Measurements from ENCODE around the gene SNRPA. TPM values are rescaled to one million over a fixed set of nuclear protein-coding genes. Genes with fewer than 3 reads are reported as not detected.

SNRPA gene
- total RNA-seq, 2 experiments from 2014 or later = 214 to 315 TPM

GRCh38 chr19:40785526-40785925 is 34.5 kb downstream of the SNRPA start:
- Histone ChIP-seq H3K9me2 (ENCODE audit: insufficient read depth, low read length) (no peaks in the 10 kb centered on the region), H4K20me1 (ENCODE audit: insufficient read depth, low read length) (no peaks in the 10 kb centered on the region), H3K27ac (ENCODE audit: low read depth, low read length, poor library complexity, severe bottlenecking) (no peak overlapping the region), H3K9me3 (ENCODE audit: low read length) (no peaks in the 10 kb centered on the region), H3K4me3 (ENCODE audit: low read depth, low read length, poor library complexity, severe bottlenecking) (no peak overlapping the region), H3K79me2 (ENCODE audit: insufficient read depth, low read depth, low read length) (no peaks in the 10 kb centered on the region), H3K36me3 (ENCODE audit: insufficient read depth, low read length) (peaks cover 8% of the 10 kb centered on the region), H3K4me1 (ENCODE audit: insufficient read depth, low read length, poor library complexity, severe bottlenecking) (peaks cover 11% of the 10 kb centered on the region), H2AFZ (ENCODE audit: low read length) (no peak overlapping the region), H3K4me2 (ENCODE audit: low read length) (no peak overlapping the region)
- POLR2A ChIA-PET = no interaction called here
- no TSS peak for BruUV-seq (replicated peaks)
- no peak for TF ChIP-seq CTCF (conservative IDR thresholded peaks at IDR 0.05; ENCODE audit: low read length)
- TF ChIP-seq EZH2phosphoT487 (IDR thresholded peaks at IDR 0.05; ENCODE audit: borderline replicate concordance, low read depth, low read length) = no peak
- intact Hi-C loops (cut with micrococcal nuclease; ENCODE audit: unreplicated experiment) = no loop called here
- DNase-seq (ENCODE audit: low spot score) = no peak
- CTCF ChIA-PET (ENCODE audit: unreplicated experiment) = no interaction called here

DNA sequence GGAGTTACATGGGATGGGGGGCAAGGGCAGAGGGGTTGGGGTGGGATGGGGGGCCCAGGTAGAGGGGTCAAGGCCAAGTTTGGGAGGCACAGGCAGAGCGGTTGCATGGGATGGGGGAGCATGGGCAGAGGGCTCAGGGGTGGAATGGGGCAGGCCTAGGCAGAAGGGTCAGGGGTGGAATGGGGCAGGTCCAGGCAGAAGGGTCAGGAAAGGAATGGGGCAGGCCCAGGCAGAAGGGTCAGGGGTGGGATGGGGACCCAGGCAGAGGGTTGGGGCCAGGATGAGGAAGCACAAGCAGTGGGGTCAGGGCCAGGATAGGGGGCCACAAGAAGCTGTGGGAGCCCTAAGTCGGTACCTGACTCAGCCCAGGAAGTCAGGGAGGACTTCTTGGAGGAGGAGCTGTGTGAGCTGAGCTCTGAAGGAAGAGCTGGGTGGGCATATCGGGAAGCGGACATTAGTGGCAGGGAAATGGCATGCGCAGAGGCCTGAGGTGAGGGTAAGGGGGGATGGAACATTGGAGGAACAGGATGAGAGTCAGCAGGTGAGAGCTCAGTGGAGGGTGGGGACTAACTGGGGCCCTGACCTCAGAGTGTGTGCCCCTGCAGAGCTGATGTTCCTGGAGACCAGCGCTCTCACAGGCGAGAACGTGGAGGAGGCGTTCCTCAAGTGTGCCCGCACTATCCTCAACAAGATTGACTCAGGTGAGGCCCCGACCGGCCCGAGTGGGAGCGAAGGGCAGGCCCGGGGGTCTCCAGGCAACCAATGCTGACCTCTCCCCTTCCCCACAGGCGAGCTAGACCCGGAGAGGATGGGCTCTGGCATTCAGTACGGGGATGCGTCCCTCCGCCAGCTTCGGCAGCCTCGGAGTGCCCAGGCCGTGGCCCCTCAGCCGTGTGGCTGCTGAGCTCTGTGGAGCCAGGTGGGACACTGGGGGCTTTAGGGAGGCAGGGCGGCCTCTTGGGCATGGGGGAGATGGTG is 35.3 kb downstream of the SNRPA start:
- H2AFZ ChIP-seq (ENCODE audit: low read length) = no peak overlapping the region
- no peak for DNase-seq (ENCODE audit: low spot score)
- H3K9me2 ChIP-seq (ENCODE audit: insufficient read depth, low read length) = no peaks in the 10 kb centered on the region
- no peak for TF ChIP-seq EZH2phosphoT487 (IDR thresholded peaks at IDR 0.05; ENCODE audit: borderline replicate concordance, low read depth, low read length)
- no peak for TF ChIP-seq CTCF (conservative IDR thresholded peaks at IDR 0.05; ENCODE audit: low read length)
- peaks cover 8% of the 10 kb centered on the region for H3K36me3 ChIP-seq (ENCODE audit: insufficient read depth, low read length)
- BruUV-seq (replicated peaks) = no TSS peak
- ChIA-PET POLR2A (interaction anchor here (2.4 kb wide), 1 partner anchor 8 kb away, joined by 17 read pairs; the partner anchor contains the start of gene RAB4B), CTCF (ENCODE audit: unreplicated experiment) (interaction anchor here (0.9 kb wide), 1 partner anchor 9 kb away, joined by 6 read pairs; no protein-coding TSS in a partner anchor)
- H3K4me2 ChIP-seq (ENCODE audit: low read length) = no peak overlapping the region
- no peak overlapping the region for H3K27ac ChIP-seq (ENCODE audit: low read depth, low read length, poor library complexity, severe bottlenecking)
- H3K4me3 ChIP-seq (ENCODE audit: low read depth, low read length, poor library complexity, severe bottlenecking) = no peak overlapping the region
- H3K9me3 ChIP-seq (ENCODE audit: low read length) = no peaks in the 10 kb centered on the region
- peaks cover 14% of the 10 kb centered on the region for H3K4me1 ChIP-seq (ENCODE audit: insufficient read depth, low read length, poor library complexity, severe bottlenecking)
- no peaks in the 10 kb centered on the region for H4K20me1 ChIP-seq (ENCODE audit: insufficient read depth, low read length)
- intact Hi-C loops (cut with micrococcal nuclease; ENCODE audit: unreplicated experiment) = no loop called here
- H3K79me2 ChIP-seq (ENCODE audit: insufficient read depth, low read depth, low read length) = no peaks in the 10 kb centered on the region

- Histone ChIP-seq H3K4me3 (ENCODE audit: low read depth, low read length, poor library complexity, severe bottlenecking) (no peak overlapping the region), H3K4me2 (ENCODE audit: low read length) (peak overlapping the region; percentile 68; the same call in 1 of the 2 replicates), H3K4me1 (ENCODE audit: insufficient read depth, low read length, poor library complexity, severe bottlenecking) (peaks cover 36% of the 10 kb centered on the region), H3K9me2 (ENCODE audit: insufficient read depth, low read length) (no peaks in the 10 kb centered on the region), H3K36me3 (ENCODE audit: insufficient read depth, low read length) (peaks cover 4% of the 10 kb centered on the region; the same call in 1 of the 2 replicates), H3K27ac (ENCODE audit: low read depth, low read length, poor library complexity, severe bottlenecking) (no peak overlapping the region), H4K20me1 (ENCODE audit: insufficient read depth, low read length) (no peaks in the 10 kb centered on the region), H3K9me3 (ENCODE audit: low read length) (no peaks in the 10 kb centered on the region), H3K79me2 (ENCODE audit: insufficient read depth, low read depth, low read length) (no peaks in the 10 kb centered on the region), H2AFZ (ENCODE audit: low read length) (no peak overlapping the region)
- ChIA-PET POLR2A (interaction anchor here (0.7 kb wide), 1 partner anchor 23 kb away, joined by 3 read pairs; no protein-coding TSS in a partner anchor), CTCF (ENCODE audit: unreplicated experiment) (no interaction called here)
- DNase-seq (ENCODE audit: low spot score) = no peak
- no TSS peak for BruUV-seq (replicated peaks)
- no peak for TF ChIP-seq EZH2phosphoT487 (IDR thresholded peaks at IDR 0.05; ENCODE audit: borderline replicate concordance, low read depth, low read length)
- TF ChIP-seq CTCF (conservative IDR thresholded peaks at IDR 0.05; ENCODE audit: low read length) = no peak
- intact Hi-C loops (cut with micrococcal nuclease; ENCODE audit: unreplicated experiment) = no loop called here
These were observed 40.3 kb downstream of the SNRPA start for GRCh38 chr19:40791349-40791748.

All from OCI-LY7 (cell line).